GM12892 (cell line): ENCODE results near the gene MRPL10.

Experiments
- POLR2A ChIP-seq: IDR thresholded peaks from 2 replicates; pipeline ENCODE4 v1.6.1; 2011; ENCODE audit warnings: low read depth, low read length, control low read depth
- POLR2AphosphoS5 ChIP-seq: IDR thresholded peaks from 2 replicates; pipeline ENCODE4 v1.6.1; 2011; ENCODE audit warnings: low read depth, low read length, control low read depth
- TAF1 ChIP-seq: IDR thresholded peaks from 2 replicates; pipeline ENCODE4 v1.6.1; 2011; ENCODE audit warnings: low read depth, mild to moderate bottlenecking, control low read depth, low read length, borderline replicate concordance

GRCh38 chr17:47803751-47804150, 27.6 kb downstream of the MRPL10 start:
- no peak for TF ChIP-seq POLR2A
- TF ChIP-seq POLR2AphosphoS5 = no peak
- no peak for TF ChIP-seq TAF1
